Smooth muscle cell (in vitro differentiated cells): ENCODE data around the gene MYH7. TPM values are rescaled to one million over a fixed set of nuclear protein-coding genes. Genes with fewer than 3 reads are reported as not detected.
"Not testable (repeated sequence)": the region's sequence is repeated elsewhere in the genome, so short reads cannot be mapped to it uniquely, and the experiment has no call there.

Experiments
- DNase-seq: peaks from one replicate; lab custom pipeline; 2025; ENCODE audit not compliant: unreplicated experiment; lab: John Stamatoyannopoulos, UW
- H2AFZ ChIP-seq: fragments of 200-600 bp; sonication (generic); 2 replicates; pipeline ENCODE4 v1.6.0; 2016; ENCODE audit warnings: antibody characterized with exemption, low read depth, mild to moderate bottlenecking
- H3F3A ChIP-seq: fragments of 200-600 bp; sonication (generic); 2 replicates; pipeline ENCODE4 v1.6.0; 2017; ENCODE audit warnings: antibody characterized with exemption, low read depth
- H3K27ac ChIP-seq: fragments of 200-600 bp; sonication (generic); 2 replicates; pipeline ENCODE4 v1.5.1; 2016; ENCODE audit warnings: low read depth, mild to moderate bottlenecking
- H3K27me3 ChIP-seq: fragments of 200-600 bp; sonication (generic); 2 replicates; pipeline ENCODE4 v1.6.1; 2016; ENCODE audit warnings: low read depth, mild to moderate bottlenecking
- H3K36me3 ChIP-seq: fragments of 200-600 bp; sonication (generic); 2 replicates; pipeline ENCODE4 v1.5.1; 2016; ENCODE audit warnings: low read depth
- H3K4me1 ChIP-seq: fragments of 200-600 bp; sonication (generic); 2 replicates; pipeline ENCODE4 v1.5.1; 2016; ENCODE audit warnings: low read depth
- H3K4me2 ChIP-seq: fragments of 200-600 bp; sonication (generic); 2 replicates; pipeline ENCODE4 v1.6.0; 2016; ENCODE audit warnings: mild to moderate bottlenecking
- H3K4me3 ChIP-seq: fragments of 200-600 bp; sonication (generic); 2 replicates; pipeline ENCODE4 v1.5.1; 2016; ENCODE audit warnings: mild to moderate bottlenecking
- H3K79me2 ChIP-seq: fragments of 200-600 bp; sonication (generic); 2 replicates; pipeline ENCODE4 v1.6.0; 2016; ENCODE audit warnings: low read depth, mild to moderate bottlenecking
- H3K9ac ChIP-seq: fragments of 200-600 bp; sonication (generic); 2 replicates; pipeline ENCODE4 v1.6.0; 2016; ENCODE audit warnings: low read depth
- H3K9me3 ChIP-seq: fragments of 200-600 bp; sonication (generic); replicated peaks from 2 replicates; pipeline ENCODE4 v1.5.1; 2016; ENCODE audit warnings: low read depth
- H4K20me1 ChIP-seq: fragments of 200-600 bp; sonication (generic); 2 replicates; pipeline ENCODE4 v1.6.0; 2016; ENCODE audit warnings: low read depth
- WGBS: methylation state at CpG from one replicate; pipeline ENCODE4 v1.1.7; 2016; ENCODE audit warnings: low lambda C conversion rate; 5-methylcytosine and 5-hydroxymethylcytosine counted together
- polyA plus RNA-seq: library from polyadenylated mRNA; unstranded; fragments of >200 nt; fragmentation: Nextera tagmentation; extraction: Ambion mirVana; gene quantifications from 2 replicates; pipeline ENCODE4 v1.2.1, GENCODE V29; 2016
- total RNA-seq: library from RNA; depleted of rRNA; stranded (reverse); fragments of >200 nt; gene quantifications from 2 replicates; pipeline ENCODE4 v1.2.3, GENCODE V29; 2014
- TF ChIP-seq, protein P1 (sequence below): fragments of 200-600 bp; sonication (generic); IDR thresholded peaks from 2 replicates; pipeline ENCODE4 v1.5.1; 2017; ENCODE audit warnings: borderline replicate concordance, mild to moderate bottlenecking, antibody characterized with exemption; ENCODE audit not compliant: insufficient read depth, poor library complexity, severe bottlenecking

The MYH7 gene
- total and polyA plus RNA-seq, 2 experiments from 2014 or later: not detected

DNA sequence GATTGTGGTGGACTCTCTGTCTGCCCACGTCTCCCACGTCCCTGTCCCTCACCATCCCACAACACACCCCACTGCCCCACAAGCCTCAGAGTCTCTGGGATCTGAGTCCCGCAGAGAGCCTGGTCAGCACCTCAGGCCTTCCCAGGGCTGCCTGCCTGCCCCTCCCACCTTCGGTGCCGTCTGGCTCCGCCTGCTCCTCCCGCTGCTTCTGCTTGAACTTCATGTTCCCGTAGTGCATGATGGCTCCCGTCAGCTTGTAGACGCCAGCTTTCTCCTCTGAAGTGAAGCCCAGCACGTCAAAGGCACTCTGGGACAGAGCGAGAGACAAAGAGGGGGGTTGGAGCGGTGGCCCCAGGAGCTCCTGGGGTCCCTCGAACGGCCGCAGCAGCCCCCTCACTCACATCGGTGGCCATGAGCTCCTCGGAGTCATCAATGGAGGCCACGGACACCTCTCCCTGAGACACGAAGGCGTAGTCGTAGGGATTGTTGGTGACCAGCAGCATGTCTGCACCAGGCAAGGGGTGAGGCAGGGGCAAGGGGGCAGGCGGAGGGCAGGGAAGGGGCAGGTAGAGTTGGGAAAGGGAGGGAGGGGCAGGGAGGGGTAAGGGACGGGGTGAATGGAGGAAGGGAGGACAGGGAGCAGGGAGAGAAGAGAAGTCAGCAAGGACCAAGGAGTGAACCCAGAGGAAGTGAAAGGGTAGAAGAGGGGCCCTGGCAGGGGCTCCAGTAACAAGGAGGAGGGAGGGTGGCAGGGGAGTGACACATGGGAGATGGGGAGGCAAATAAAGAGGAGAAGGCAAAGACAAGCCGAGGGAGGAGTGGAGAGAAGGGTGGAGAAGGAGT is 32.9 kb downstream of the MYH7 start:
- DNase-seq: no peak
- no peak overlapping the region for H3K4me3 ChIP-seq
- 81% methylated on average over 23 of the region's 25 CpGs for WGBS
- H3F3A ChIP-seq: no peaks in the 10 kb centered on the region
- no peaks in the 10 kb centered on the region for H3K9me3 ChIP-seq
- H3K27me3 ChIP-seq: peaks cover 7% of the 10 kb centered on the region
- no peak overlapping the region for H3K4me2 ChIP-seq
- no peak overlapping the region for H2AFZ ChIP-seq
- no peaks in the 10 kb centered on the region for H3K79me2 ChIP-seq
- H3K27ac ChIP-seq: no peak overlapping the region
- H3K4me1 ChIP-seq: no peaks in the 10 kb centered on the region
- H4K20me1 ChIP-seq: no peaks in the 10 kb centered on the region
- no peaks in the 10 kb centered on the region for H3K36me3 ChIP-seq
- TF ChIP-seq, protein P1, sequence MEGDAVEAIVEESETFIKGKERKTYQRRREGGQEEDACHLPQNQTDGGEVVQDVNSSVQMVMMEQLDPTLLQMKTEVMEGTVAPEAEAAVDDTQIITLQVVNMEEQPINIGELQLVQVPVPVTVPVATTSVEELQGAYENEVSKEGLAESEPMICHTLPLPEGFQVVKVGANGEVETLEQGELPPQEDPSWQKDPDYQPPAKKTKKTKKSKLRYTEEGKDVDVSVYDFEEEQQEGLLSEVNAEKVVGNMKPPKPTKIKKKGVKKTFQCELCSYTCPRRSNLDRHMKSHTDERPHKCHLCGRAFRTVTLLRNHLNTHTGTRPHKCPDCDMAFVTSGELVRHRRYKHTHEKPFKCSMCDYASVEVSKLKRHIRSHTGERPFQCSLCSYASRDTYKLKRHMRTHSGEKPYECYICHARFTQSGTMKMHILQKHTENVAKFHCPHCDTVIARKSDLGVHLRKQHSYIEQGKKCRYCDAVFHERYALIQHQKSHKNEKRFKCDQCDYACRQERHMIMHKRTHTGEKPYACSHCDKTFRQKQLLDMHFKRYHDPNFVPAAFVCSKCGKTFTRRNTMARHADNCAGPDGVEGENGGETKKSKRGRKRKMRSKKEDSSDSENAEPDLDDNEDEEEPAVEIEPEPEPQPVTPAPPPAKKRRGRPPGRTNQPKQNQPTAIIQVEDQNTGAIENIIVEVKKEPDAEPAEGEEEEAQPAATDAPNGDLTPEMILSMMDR: no peak
- no peak overlapping the region for H3K9ac ChIP-seq

DNA sequence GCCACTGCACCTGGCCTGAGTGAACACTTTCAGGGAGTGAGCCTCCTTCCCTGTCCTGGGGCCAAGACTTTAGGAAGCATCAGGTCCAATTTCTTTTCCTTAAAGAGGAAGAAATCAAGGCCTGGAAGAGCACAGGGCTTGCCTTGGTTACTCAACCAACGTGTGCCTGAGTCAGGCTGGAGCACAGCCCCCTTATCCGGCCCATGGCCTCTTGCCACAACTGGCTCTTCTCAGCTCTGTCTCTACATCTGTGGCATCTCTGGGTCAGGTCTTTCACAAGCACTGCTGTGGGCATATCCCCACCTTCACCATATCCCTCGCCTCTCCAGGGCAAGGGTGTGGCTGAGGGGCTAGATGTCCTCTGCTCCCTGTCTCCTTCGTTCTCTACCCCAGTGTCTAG is 34.2 kb downstream of the MYH7 start:
- TF ChIP-seq, protein P1: no peak
- H3K27ac ChIP-seq: no peak overlapping the region
- no peak overlapping the region for H2AFZ ChIP-seq
- WGBS: 93% methylated on average over 4 of the region's 4 CpGs
- no peak for DNase-seq
- H3F3A ChIP-seq: no peaks in the 10 kb centered on the region
- no peaks in the 10 kb centered on the region for H3K4me1 ChIP-seq
- H4K20me1 ChIP-seq: no peaks in the 10 kb centered on the region
- no peaks in the 10 kb centered on the region for H3K27me3 ChIP-seq
- no peak overlapping the region for H3K4me2 ChIP-seq
- no peaks in the 10 kb centered on the region for H3K9me3 ChIP-seq
- no peak overlapping the region for H3K4me3 ChIP-seq
- no peak overlapping the region for H3K9ac ChIP-seq
- H3K79me2 ChIP-seq: no peaks in the 10 kb centered on the region
- H3K36me3 ChIP-seq: no peaks in the 10 kb centered on the region

DNA sequence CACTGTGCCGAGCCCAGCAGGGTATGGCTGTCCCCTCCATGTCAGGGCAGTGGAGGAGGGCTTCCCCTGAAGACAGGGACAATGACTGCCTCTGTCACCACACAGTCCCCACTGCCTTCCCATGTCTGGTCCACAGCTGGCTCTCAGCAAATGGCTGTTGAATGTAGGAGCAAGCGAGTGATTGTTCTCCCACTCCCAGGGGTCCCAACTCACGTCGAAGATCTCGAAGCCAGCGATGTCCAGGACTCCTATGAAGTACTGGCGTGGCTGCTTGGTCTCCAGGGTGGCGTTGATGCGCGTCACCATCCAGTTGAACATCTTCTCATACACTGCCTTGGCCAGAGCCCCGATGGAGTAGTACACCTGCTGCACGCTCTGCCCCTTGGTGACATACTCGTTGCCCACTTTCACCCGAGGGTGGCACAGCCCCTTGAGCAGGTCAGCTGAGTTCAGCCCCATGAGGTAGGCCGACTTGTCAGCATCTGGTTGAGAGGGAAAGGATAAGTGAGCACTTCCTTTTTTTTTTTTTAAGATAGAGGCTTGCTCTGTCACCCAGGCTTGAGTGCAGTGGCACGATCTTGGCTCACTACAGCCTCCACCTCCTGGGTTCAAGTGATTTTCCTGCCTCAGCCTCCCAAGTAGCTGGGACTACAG is 34.8 kb downstream of the MYH7 start:
- H3K27me3 ChIP-seq, DNase-seq, H3K79me2 ChIP-seq, H3K4me2 ChIP-seq, H3F3A ChIP-seq, H3K27ac ChIP-seq, H3K4me3 ChIP-seq, H3K9ac ChIP-seq, H4K20me1 ChIP-seq, H3K36me3 ChIP-seq, H3K9me3 ChIP-seq, H2AFZ ChIP-seq, H3K4me1 ChIP-seq: not testable (repeated sequence)
- 96% methylated on average over 16 of the region's 16 CpGs for WGBS

DNA sequence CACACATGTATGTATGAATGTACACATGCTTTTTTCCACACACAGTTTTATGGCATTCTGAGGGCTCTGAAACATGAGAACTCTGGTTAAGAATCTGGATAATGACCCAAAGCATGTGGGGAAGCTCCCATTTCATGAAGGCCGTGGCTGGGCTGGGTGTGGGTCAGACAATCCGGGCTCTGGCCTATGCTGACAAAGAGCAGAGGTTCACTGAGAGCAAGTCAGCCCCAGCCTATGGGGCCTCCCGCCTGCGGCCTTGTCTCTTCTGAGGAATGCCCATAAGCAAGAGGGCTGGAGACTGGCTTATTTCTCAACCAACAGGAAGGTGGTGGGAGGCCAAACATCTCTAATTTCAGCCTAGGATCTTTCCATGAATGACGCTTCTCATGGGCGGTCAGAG is 35.9 kb downstream of the MYH7 start:
- WGBS: 42% methylated on average over 6 of the region's 6 CpGs
- Histone ChIP-seq H3K36me3 (no peaks in the 10 kb centered on the region), H3K27ac (peak overlapping the region; percentile 13), H3K27me3 (no peaks in the 10 kb centered on the region), H3K4me3 (no peak overlapping the region), H3F3A (no peaks in the 10 kb centered on the region), H3K79me2 (no peaks in the 10 kb centered on the region), H3K9ac (no peak overlapping the region), H4K20me1 (no peaks in the 10 kb centered on the region), H3K4me2 (no peak overlapping the region), H3K4me1 (no peaks in the 10 kb centered on the region), H3K9me3 (no peaks in the 10 kb centered on the region), H2AFZ (peak overlapping the region; percentile 41)
- DNase-seq: no peak
- TF ChIP-seq, protein P1: no peak
